GM19395 (cell line): ENCODE measurements around the gene SPOP.
"Not testable (repeated sequence)": the region's sequence is repeated elsewhere in the genome, so short reads cannot be mapped to it uniquely, and the experiment has no call there.

Experiments
- ATAC-seq: cut with Tn5 transposase; IDR thresholded peaks from one replicate; pipeline ENCODE4 v1.9.1; 2021; ENCODE audit warnings: mild to moderate bottlenecking, moderate library complexity; ENCODE audit not compliant: unreplicated experiment

SPOP gene

GRCh38 chr17:49574945-49575678 lies 102.8 kb downstream of the SPOP start:
- ATAC-seq, result no peak

DNA sequence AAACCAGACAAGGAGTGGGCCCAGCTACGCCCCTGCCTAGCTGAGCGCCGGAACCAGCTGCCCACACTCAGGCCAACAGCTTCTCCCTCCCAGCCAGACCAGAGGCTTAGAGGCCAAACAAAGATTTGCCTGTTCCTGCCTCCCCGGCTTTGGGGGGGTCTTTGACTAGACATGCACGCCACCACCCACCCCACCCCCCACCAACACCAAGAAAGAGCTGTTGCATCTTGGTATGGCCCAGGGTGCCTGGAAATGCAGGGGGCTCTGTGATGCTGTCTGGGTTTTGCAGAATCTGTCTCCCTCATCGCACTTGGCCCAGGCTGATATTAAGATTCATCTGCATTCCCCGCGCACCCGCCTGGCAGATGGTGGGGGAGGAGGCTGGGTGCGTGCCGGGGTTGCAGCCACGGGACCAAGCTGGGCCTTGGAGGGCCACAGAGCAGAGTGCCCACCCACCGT lies 103.5 kb downstream of the SPOP start:
- ATAC-seq, result no peak

DNA sequence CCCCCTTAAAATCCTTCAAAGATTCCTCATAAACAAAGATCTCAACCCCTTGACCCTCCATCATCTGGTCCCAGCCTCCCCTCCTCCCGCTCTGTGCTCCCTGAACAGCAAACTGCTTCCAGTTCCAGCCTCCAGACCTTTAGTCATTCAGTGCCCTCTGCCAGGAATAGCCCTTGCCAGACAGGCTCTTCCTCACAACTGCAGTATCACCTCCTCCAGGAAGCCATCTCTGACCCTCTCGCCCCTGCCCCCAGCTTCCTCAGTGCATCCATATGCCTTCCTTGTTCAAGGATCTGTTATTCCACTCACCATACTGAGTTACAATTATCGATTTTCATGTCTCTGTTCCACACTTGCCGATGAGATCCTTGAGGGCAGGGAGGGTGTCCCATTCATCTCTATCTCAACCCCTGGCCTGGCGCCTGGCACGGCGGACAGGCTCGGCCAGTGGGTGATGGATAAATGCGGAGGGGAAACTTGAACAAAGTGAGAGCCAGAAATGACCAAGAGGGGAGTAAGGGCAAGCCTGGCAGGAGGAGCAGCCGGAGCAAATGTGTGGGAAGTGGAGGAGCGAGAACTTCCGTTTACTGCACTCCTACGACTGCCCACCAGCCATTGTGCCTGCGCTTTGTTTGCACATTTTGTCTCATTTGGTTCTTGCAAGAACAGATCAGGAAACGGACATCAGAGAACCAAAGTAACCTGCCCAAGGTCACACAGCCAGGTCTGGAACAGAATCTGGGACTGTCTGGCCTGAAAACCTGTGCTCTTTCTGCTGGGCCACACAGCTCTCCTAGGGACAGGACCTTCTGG lies 104.2 kb downstream of the SPOP start:
- ATAC-seq, result no peak

DNA sequence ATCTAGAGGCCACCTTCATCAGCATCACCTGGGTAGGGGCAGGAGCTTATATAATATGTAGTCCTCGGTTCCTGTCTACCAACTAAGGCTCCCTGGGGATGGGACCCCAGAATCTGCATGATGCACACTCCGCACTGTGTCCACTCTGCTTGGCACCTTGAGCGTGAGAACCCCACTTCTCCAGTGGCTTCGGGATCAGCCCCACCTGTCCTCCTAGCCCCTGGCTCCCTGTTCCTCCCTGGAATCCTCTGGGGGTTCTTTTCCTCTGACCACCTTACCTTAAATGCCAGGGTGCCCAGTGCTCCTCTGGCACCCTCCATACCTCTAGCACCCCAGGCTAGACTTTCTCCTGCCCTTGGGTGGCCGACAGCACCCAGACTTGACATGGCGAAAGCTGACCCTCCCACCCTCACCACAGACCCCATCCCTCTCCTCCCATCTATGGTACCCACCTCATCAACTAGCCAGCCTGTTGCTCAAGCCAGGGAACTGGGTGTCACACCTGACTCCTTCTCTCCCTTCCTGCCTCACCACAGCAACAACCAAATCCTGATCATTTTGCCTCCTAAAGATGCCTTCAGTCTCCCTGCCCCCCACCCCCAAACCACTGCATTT lies 105.0 kb downstream of the SPOP start:
- no peak for ATAC-seq

- no peak for ATAC-seq
These were observed 105.7 kb downstream of the SPOP start for GRCh38 chr17:49572226-49572625.

GRCh38 chr17:49571764-49572163 lies 106.1 kb downstream of the SPOP start:
- no peak for ATAC-seq

- ATAC-seq, result no peak
These were observed 106.6 kb downstream of the SPOP start for GRCh38 chr17:49571283-49571682.

DNA sequence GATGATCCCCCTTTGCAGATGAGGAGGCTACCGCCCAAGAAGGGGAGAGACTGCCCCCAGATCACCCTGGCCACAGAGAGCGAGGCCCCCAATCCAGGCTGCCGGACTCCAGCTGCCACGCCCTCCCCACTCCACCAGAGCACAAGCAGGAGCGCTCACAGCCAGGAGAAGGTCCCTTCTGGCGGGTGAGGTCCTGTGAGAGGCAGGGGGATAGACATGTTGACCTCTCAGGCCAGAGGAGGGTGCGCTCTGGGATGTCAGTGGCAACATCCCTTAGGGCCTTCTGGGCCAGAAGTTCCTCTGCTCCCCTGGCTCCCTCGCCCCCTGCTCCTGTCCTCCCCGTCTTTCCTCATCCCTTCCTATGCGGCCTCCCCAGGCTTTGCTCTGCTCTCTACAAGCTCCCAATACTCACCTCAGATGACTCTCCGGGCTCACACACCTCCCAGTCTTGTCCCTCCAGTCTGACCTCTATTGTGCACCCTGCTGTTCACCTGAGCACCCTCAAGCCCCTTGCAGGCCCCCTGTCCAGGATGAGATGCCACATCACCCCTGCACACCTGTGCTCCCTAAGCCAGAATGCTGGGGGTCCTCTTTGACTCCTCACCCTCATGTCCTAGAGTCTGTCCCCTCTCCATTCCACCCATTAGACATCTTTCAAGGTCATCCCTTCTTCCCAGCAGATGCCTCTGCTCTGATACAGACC lies 107.2 kb downstream of the SPOP start:
- no peak for ATAC-seq

DNA sequence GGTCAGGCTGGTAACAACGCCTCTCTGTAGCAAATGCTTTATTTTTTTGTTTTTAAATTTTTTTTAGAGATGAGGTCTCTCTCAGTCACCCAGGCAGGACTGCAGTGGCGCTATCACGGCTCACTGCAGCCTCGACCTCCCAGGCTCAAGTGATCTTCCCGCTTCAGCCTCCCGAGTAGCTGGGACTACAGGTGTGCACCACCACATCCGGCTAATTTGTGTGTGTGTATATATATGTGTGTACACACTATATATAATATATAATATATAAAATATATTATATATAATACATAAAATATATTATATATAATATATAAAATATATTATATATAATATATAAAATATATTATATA lies 109.2 kb downstream of the SPOP start:
- not testable (repeated sequence) for ATAC-seq

DNA sequence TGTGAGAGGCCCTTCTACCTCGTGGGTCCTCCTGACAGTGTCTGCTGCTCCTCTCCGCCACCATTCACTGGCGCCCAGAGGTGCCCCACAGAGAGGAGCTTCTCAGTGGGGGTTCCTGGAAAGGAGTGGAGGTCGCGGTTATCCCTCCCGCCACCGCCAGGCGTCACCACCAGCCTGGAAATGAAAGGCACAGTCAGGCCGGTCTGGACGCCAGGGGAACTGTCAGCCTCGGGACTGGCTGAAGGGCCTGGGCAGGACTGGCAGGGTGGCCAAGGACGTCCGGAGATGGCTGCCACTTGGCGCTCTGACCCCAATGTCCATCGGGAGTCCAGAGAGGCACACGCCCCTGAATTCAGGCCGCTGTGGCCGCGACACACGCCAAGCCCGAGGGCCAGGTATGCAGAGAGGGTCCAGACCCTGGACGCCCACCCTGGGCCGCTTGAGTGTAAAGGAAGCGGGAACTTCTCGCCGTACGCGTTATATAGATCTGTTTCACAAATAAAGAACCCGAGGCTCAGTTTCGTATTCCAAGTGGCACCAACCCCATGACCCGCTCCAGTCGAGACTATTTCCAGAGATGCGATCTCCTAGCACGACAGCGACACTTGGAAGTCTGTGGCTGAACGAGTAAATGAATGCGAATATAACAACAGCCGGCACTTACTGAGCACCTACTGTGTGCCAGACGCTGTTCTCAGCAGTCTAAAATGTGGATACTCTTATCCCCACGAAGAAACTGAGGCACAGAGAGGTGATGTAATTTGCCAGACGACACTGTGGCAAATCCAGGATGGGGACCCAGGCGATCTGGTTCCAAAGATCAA lies 109.8 kb downstream of the SPOP start:
- no peak for ATAC-seq

GRCh38 chr17:49567104-49567521 lies 110.8 kb downstream of the SPOP start:
- ATAC-seq, result no peak

DNA sequence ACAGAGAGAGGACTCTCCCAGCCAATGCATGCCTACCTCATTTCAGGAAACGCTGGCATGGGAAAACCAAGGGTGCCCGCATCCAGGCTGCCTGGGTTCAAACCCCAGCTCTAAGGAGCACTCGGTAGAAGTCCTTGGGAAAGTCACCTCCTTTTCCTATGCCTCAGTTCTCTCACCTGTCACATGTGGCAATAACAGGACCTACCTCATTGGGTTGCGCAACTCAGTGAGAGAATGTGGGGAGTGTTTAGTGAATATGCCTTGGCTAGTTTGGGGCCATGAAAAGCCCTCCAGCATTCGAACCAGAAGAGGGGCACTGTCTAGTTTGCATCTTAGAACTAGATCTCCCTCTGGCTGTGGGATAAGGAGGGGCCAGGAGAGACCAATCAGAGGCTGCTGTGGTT lies 111.2 kb downstream of the SPOP start:
- no peak for ATAC-seq

GRCh38 chr17:49565948-49566491 lies 111.9 kb downstream of the SPOP start:
- no peak for ATAC-seq

DNA sequence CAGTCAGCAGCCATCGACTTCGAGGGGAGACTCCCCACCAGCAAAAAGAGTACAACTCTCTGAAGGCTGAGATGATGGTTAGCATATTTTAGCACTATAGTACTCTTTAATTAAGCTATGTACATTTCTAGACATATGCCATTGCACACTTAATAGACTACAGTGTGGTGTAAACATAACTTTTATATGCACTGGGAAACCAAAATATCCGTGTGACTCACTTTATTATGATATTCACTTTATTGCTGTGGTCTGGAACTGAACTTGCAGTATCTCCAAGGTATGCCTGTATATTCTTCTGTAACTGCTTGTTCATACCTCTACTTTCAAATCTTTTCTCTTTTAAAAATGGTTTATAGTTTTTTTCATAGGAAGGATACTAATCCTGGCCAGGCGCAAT lies 113.3 kb downstream of the SPOP start:
- ATAC-seq, result no peak

DNA sequence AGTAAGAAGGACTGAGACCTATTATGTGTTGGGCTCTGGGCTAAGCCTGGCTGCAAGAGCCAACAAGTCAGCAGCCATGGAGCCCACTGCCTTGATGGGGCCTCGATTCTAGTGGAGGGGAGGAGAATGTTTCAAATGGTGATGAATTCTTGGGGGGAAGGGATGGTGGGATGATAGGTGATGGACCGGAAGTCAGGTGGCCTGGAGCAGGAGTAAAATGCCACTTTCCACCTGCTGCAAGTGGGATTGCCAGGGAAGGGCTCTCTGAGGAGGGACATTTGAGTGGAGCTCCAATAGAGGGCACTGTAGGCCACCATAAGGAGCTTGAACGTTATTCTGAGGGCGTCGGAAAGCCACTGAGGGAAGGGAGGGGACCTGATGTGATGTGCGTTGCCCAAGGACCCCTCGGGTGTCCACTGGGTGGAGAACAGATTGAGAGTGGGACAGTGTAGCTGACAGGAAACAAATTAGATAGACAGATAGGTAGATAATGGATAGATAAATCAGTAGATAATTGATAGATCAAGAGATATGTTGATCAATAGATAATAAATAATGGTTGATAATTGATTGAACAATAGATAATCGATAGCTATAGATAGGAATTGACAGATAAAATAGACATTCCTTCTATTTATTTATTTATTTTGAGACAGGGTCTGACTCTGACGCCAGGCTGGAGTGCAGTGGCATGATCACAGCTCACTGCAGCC lies 120.4 kb downstream of the SPOP start:
- no peak for ATAC-seq

- ATAC-seq, result no peak
These were observed 121.5 kb downstream of the SPOP start for GRCh38 chr17:49556223-49556943.

DNA sequence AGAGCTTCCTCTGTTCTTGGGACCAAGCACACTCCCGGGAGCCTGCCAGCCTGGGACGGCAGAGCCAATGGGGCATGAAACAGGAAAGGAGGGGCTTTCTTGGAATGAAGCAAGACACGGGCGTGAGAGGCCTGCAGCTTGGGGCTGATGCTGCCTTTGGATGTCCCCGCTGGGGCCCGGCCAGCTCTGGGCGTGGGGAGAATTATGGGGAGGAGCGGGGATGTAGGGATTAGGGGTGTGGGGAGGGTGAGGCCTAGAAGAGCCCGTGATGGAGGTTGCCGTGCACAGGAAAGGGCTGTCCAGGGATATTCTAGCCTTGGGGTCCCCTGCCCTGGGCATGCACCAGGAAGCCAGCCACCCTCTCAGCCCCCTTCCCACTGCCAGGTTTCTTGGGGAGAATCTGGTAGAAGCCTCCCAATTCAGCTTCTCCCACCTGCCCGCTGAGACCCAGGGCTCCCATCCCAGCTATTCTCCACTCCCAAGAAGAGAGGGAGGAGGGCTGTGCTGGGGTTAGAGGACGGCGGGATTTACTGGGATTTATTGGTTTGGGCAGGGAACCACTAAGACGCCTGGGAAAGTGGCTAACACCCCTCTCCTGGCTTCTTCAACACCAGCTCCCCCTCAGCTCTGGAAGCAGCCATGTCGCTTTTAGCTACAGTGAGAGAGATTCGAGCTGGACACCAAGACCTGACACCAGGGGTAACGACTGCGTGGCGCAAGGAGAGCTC lies 122.2 kb downstream of the SPOP start:
- ATAC-seq, result no peak
